ENCODE data around the gene SLCO1B3.
"Not testable (repeated sequence)": the region's sequence is repeated elsewhere in the genome, so short reads cannot be mapped to it uniquely, and the experiment has no call there.

The SLCO1B3 gene

DNA sequence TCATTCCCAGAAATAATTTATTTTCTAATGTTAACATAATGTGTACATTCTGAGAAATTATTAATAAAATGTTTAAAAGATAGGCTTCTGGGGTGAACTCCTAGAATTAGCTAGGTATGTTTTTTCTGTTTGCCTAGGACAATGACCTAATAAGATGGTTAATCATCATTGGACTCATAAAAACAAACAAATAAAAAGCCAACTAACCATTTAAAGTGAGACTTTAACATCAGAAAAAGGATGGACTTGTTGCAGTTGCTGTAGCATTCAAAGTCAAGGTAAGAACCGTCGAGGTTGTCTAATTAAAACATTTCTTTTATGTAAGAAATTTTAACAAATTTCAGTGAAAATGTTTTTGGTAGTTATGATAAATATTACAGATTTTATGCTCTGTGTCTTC, at the start of gene SLCO1B3:
TSS of gene SLCO1B3 (plus strand) at position 219 of the 400 bp plus-strand sequence. CDS start 5,034 bp downstream, outside the sequence.
- no peak for DNase-seq

DNA sequence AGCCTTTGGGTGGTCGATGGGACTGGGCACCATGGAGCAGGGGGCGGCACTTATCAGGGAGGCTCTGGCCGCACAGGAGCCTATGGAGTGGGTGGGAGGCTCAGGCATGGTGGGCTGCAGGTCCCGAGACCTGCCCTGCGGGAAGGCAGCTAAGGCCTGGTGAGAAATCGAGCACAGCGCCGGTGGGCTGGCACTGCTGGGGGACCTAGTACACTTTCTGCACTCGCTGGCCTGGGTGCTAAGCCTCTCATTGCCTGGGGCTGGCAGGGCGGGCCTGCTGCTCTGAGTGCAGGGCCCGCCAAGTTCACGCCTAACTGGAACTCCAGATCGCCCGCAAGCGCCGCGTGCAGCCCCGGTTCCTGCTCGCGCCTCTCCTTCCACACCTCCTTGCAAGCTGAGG, 33.1 kb upstream of the SLCO1B3 start:
- DNase-seq: no peak

- DNase-seq: no peak
Measured at GRCh38 chr12:20778969-20779368, 31.5 kb upstream of the SLCO1B3 start.

GRCh38 chr12:20779971-20780370, 30.5 kb upstream of the SLCO1B3 start:
- not testable (repeated sequence) for DNase-seq

DNA sequence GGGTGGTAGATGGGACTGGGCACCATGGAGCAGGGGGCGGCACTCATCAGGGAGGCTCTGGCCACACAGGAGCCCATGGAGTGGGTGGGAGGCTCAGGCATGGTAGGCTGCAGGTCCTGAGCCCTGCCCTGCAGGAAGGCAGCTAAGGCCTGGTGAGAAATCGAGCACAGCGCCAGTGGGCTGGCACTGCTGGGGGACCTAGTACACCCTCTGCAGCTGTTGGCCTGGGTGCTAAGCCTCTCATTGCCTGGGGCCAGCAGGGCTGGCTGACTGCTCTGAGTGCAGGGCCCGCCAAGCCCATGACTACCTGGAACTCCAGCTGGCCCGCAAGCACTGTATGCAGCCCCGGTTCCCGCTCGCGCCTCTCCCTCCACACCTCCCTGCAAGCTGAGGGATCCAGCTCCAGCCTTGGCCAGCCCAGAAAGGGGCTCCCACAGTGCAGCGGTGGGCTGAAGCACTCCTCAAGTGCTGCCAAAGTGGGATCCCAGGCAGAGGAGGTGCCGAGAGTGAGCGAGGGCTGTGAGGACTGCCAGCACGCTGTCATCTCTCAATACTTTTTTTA, 26.6 kb upstream of the SLCO1B3 start:
- DNase-seq: not testable (repeated sequence)

GRCh38 chr12:20792971-20793370, 17.5 kb upstream of the SLCO1B3 start:
- DNase-seq: no peak

- no peak for DNase-seq
Measured at GRCh38 chr12:20798554-20798953, 12.0 kb upstream of the SLCO1B3 start.

DNA sequence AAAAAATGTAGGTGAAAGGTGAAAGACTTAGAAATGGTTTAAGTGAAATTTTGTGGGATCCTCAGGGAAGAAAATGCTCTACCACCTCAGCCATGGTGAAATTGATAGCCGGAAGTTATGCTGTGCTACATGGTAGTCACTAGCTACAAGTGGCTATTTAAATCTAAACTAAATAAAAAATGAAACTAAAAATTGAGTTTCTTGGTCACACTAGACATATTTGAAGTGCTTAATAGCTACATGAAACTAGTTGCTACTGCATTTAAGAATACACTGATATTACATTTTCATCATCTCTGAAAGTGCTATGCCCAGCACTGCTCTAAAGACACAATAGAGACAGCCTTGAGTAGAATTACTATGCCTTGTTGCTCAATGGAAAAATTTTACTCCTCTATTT, 10.3 kb upstream of the SLCO1B3 start:
- no peak for DNase-seq

DNA sequence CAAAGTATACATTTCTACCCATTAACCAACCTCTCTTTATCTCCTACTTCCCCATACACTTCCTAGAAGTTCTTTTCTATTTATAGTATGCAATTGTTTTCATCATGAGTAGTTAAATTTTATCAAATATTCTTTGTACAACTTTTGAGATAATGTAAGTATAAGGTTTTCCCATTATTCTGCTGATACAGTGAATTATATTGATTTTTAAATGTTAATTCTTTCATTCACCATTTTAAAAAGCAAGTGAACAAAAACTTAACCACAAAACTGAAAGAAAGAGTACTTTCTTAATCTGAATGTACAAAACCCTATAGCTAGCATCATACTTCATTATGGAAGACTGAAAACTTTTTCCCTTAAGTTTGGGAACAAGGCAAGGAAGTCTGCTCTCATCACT, 9.5 kb upstream of the SLCO1B3 start:
- no peak for DNase-seq

DNA sequence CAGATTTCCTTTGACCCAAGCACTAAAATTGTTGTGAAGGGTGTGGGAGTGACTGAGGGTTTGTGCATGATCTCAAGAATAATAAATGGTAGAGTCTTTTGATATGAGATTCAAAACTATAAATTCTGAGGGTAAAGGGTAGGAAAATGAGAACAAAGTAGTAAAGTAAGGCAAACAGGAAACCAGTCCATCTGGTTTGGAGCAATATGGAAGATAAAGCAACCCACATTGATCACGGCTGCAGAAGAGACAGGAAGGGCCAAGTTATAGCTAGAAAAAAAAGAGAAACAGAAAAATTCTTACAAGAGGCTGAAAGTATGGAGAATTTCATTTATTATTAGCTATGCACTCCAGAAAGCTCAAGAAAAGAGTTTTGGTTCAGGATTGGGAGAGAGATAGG, 4.6 kb upstream of the SLCO1B3 start:
- no peak for DNase-seq

DNA sequence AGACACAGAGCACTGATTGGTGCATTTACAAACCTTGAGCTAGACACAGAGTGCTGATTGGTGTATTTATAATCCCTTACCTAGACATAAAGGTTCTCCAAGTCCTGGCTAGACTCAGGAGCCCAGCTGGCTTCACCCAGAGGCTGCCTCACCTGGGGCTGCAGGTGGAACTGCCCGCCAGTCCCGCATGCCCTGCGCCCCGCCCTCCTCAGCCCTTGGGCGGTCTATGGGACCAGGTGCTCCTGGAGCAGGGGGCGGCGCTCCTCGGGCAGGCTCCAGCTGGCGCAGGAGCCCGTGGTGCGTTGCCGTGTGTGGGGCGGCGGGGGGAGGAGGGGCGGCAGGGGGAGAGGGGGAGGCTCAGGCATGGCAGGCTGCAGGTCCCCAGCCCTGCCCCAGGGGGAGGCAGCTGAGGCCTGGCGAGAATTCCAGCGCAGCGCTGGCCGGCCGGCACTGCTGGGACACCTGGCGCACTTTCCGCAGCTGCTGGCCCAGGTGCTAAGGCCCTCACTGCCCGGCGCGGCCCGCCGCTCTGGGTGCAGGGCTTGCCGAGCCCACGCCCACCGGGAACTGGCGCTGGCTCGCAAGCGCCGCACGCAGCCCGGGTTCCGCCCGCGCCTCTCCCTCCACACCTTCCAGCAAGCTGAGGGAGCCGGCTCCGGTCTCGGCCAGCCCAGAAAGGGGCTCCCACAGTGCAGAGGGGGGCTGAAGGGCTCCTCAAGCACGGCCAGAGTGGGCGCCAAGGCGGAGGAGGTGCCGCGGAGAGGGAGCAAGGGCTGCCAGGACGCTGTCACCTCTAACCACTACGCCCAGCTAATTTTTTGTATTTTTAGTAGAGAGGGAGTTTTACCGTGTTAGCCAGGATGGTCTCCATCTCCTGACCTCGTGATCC, 3.1 kb upstream of the SLCO1B3 start:
- DNase-seq: no peak

- DNase-seq: no peak
Measured at GRCh38 chr12:20808521-20808920, 2.0 kb upstream of the SLCO1B3 start.

DNA sequence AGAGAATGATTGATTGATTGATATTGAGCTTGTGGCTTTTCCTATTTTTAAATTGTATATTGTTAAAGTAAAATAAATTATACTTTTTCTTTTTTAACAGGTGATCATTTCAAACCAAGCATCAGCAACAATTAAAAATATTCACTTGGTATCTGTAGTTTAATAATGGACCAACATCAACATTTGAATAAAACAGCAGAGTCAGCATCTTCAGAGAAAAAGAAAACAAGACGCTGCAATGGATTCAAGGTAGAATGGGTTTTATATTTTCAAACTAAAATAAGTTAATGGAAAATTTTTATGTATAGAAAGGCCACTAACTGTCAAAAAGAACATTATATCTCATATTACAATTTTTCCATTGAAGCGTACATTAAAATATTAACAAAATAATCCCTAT, 5.1 kb downstream of the SLCO1B3 start:
- DNase-seq: no peak

DNA sequence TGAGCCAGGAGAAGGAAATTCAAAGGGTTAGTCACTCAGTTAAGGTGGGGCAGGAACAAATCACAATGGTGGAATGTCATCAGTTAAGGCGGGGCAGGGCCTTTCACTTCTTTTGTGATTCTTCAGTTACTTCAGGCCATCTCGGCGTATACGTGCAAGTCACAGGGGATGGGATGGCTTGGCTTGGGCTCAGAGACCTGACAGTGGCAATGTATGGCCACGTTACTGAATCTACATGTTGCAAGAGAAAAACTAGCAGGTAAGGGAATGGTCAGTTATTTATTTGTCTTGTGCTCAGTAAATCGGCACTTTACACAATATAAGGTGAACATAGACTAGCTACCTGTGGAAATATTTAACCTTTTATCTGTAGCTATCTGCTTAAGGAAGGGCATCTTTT, 11.9 kb downstream of the SLCO1B3 start:
- no peak for DNase-seq

DNA sequence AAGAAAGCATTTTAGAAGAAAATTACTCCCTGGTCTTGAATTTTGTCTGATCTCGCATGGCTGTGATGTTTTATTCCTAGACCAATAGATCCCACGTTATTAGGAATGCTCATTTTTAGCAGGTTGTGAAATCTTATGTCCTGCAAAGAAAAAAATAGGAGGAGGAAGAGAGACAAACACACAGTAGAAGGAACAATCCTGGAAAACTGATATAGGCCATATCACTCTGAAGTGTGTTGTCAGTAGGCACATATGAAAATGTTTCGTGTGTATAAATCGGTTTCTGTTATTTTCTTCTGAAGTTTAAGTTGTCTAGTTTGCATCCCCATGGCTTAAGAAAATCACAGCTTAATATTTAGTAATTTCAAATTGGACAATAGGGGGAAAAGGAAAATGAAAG, 12.4 kb downstream of the SLCO1B3 start:
- no peak for DNase-seq

DNA sequence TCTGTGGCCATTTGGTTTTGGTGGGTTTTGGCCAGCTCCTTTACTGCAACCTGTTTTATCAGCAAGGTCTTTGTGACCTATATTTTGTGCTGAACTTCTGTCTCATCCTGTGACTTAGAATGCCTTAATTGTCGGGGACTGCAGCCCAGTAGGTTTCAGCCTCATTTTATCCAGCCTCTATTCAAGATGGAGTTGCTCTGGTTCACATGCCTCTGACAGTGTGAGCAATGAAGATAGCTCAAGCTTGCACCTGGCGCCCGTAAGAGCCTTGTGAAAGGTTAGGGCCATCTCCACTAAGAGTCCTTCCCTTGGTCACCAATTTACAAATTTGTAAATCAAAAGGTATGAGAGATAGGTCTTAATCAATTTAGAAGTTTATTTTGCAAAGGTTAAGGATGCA, 19.4 kb downstream of the SLCO1B3 start:
- DNase-seq: no peak

- no peak for DNase-seq
Measured at GRCh38 chr12:20830456-20830855, 20.0 kb downstream of the SLCO1B3 start.

- DNase-seq: no peak
Measured at GRCh38 chr12:20832911-20833310, 22.4 kb downstream of the SLCO1B3 start.

GRCh38 chr12:20852649-20853048, 42.1 kb downstream of the SLCO1B3 start:
- DNase-seq: no peak

DNA sequence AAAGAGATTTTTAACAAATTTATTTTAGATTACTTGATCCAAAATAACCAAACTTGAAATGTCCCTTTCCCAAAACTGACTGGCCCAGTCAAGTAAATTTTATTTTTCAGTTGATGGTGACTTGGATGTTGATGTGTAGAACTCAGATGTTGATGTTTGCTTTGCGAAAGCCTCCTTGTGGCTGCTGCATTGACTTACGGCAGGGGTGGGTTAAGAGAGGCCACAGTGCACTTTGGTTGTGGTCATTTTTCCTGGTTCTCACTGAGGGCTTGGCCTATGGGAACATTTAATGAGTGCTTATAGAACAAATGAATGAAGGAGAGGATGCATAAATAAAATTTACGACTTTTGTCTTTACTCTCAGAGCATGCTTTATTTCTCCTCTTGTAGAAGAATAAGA, 52.6 kb downstream of the SLCO1B3 start:
- no peak for DNase-seq

GRCh38 chr12:20865873-20866272, 55.4 kb downstream of the SLCO1B3 start:
- no peak for DNase-seq

GRCh38 chr12:20868277-20868676, 57.8 kb downstream of the SLCO1B3 start:
- DNase-seq: no peak

GRCh38 chr12:20883288-20883687, 72.8 kb downstream of the SLCO1B3 start:
- DNase-seq: no peak

DNA sequence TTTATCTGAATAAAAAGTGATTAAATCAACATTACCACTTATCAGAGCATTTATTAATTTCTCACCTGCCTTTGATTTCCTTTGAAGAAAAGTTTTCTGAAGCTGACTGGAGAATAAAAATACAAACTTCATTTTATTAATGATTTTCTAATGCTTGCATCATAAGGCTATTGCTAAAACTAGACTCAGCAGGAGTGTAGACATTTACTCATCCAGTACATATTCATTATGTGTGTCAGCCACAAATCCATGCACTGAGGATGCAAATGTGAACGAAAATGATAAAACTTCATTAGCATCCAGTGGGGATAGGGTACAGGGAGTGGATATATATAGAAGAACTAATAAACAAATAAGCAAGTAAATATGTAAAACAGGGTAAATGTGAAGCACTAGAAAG, 74.6 kb downstream of the SLCO1B3 start:
- no peak for DNase-seq

DNA sequence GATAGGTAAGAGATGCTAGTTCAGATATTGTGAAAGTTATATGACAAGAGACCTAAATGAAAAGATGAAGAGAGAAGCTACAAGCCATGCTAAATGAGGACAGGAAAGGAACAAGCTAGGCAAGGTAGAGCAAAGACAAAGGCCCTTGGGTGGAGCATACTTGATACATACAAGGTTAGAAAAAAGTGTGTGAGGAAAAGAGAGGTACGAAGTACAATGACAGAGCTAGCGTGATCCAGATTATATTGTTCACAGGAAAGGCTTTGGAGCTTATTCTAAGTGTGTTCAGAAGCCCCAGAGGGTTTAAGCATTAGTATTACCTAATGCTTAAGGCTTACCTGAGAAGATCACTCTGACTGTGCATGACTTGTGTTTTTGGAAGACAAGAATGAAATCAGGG, 75.0 kb downstream of the SLCO1B3 start:
- no peak for DNase-seq
